HEK293 (cell line): ENCODE results near the gene FUBP1.

Source experiments
- CTCF ChIA-PET: fragments of 350-600 bp; formaldehyde crosslinking; extraction: SDS; loops from one replicate; lab custom pipeline; 2021; ENCODE audit warnings: antibody characterized with exemption; lab: Yijun Ruan, JAX
- POLR2A ChIA-PET: fragments of 300-600 bp; formaldehyde crosslinking; extraction: SDS; loops from one replicate; lab custom pipeline; 2020; ENCODE audit warnings: antibody characterized with exemption, inconsistent platforms; lab: Yijun Ruan, JAX
- H3K27ac ChIP-seq: fragments of 200-500 bp; sonication (Bioruptor generic); 2 replicates; pipeline ENCODE4 v1.5.1; 2014; ENCODE audit warnings: low read depth, low read length, control low read depth, inconsistent platforms; ENCODE audit errors: extremely low read depth
- H3K36me3 ChIP-seq, 2 experiments: fragments of 200-500 bp in 1 of 2; sonication (Bioruptor generic) in 1 of 2; 1 replicate in 1 of 2; 2 replicates in 1 of 2; pipeline ENCODE4 v1.5.1; 2014 to 2017; ENCODE audit warnings: inconsistent platforms in 2 of 2, low read length in 2 of 2; ENCODE audit not compliant: control insufficient read depth in 2 of 2, insufficient read depth in 1 of 2
- H3K4me1 ChIP-seq: fragments of 200-500 bp; sonication (Bioruptor generic); 2 replicates; pipeline ENCODE4 v1.5.1; 2014; ENCODE audit warnings: mild to moderate bottlenecking, low read length, inconsistent platforms; ENCODE audit not compliant: control insufficient read depth, insufficient read depth
- H3K4me3 ChIP-seq: 2 replicates; pipeline ENCODE4 v1.5.1; 2011; ENCODE audit warnings: low read depth, mild to moderate bottlenecking, control low read depth, low read length, moderate library complexity
- H3K9me3 ChIP-seq: fragments of 200-500 bp; sonication (Bioruptor generic); 2 replicates; pipeline ENCODE4 v1.5.1; 2014; ENCODE audit warnings: low read depth, low read length, inconsistent platforms; ENCODE audit not compliant: control insufficient read depth, insufficient read depth
- BCL11B ChIP-seq: fragments of 450-650 bp; formaldehyde crosslinking; IDR thresholded peaks from 2 replicates; pipeline ENCODE4 v1.5.1; 2016; ENCODE audit warnings: low read depth, missing biosample characterization, missing genetic modification characterization
- FEZF1 ChIP-seq: fragments of 450-650 bp; formaldehyde crosslinking; IDR thresholded peaks from 2 replicates; pipeline ENCODE4 v1.5.1; 2016; ENCODE audit warnings: missing biosample characterization, missing genetic modification characterization
- GLIS2 ChIP-seq: fragments of 450-650 bp; formaldehyde crosslinking; IDR thresholded peaks from 2 replicates; pipeline ENCODE4 v1.5.1; 2016; ENCODE audit warnings: missing biosample characterization, missing genetic modification characterization
- IKZF3 ChIP-seq: fragments of 450-650 bp; IDR thresholded peaks from 2 replicates; pipeline ENCODE4 v1.5.0; 2018; ENCODE audit warnings: missing biosample characterization, mild to moderate bottlenecking, missing genetic modification characterization, moderate library complexity
- KLF1 ChIP-seq: fragments of 450-650 bp; formaldehyde crosslinking; IDR thresholded peaks from 2 replicates; pipeline ENCODE4 v1.5.1; 2016; ENCODE audit warnings: missing biosample characterization, missing genetic modification characterization
- SP7 ChIP-seq: fragments of 450-650 bp; formaldehyde crosslinking; IDR thresholded peaks from 2 replicates; pipeline ENCODE4 v1.5.1; 2016; ENCODE audit warnings: missing biosample characterization, missing genetic modification characterization
- ZBTB48 ChIP-seq: fragments of 450-650 bp; formaldehyde crosslinking; IDR thresholded peaks from 2 replicates; pipeline ENCODE4 v1.5.1; 2016; ENCODE audit warnings: missing biosample characterization, missing genetic modification characterization
- ZFP3 ChIP-seq: fragments of 450-650 bp; formaldehyde crosslinking; IDR thresholded peaks from 2 replicates; pipeline ENCODE4 v1.5.1; 2016; ENCODE audit warnings: low read depth, missing biosample characterization, missing genetic modification characterization
- ZFP69B ChIP-seq: fragments of 450-650 bp; formaldehyde crosslinking; IDR thresholded peaks from 2 replicates; pipeline ENCODE4 v1.5.1; 2016; ENCODE audit warnings: missing biosample characterization, missing genetic modification characterization
- ZNF133 ChIP-seq: fragments of 450-650 bp; formaldehyde crosslinking; IDR thresholded peaks from 2 replicates; pipeline ENCODE4 v1.5.1; 2016; ENCODE audit warnings: missing biosample characterization, missing genetic modification characterization
- ZNF239 ChIP-seq: fragments of 450-650 bp; formaldehyde crosslinking; IDR thresholded peaks from 2 replicates; pipeline ENCODE4 v1.5.1; 2016; ENCODE audit warnings: missing biosample characterization, missing genetic modification characterization
- ZNF266 ChIP-seq: fragments of 450-650 bp; formaldehyde crosslinking; IDR thresholded peaks from 2 replicates; pipeline ENCODE4 v1.5.1; 2016; ENCODE audit warnings: missing biosample characterization, missing genetic modification characterization, low read depth
- ZNF433 ChIP-seq: fragments of 450-650 bp; formaldehyde crosslinking; IDR thresholded peaks from 2 replicates; pipeline ENCODE4 v1.5.1; 2016; ENCODE audit warnings: missing biosample characterization, missing genetic modification characterization, low read depth
- ZNF501 ChIP-seq: fragments of 450-650 bp; formaldehyde crosslinking; IDR thresholded peaks from 2 replicates; pipeline ENCODE4 v1.5.1; 2016; ENCODE audit warnings: missing biosample characterization, missing genetic modification characterization
- ZNF621 ChIP-seq: fragments of 450-650 bp; formaldehyde crosslinking; IDR thresholded peaks from 2 replicates; pipeline ENCODE4 v1.5.1; 2017; ENCODE audit warnings: missing biosample characterization, missing genetic modification characterization
- ZNF677 ChIP-seq: fragments of 450-650 bp; IDR thresholded peaks from 2 replicates; pipeline ENCODE4 v1.5.0; 2018; ENCODE audit warnings: missing biosample characterization, mild to moderate bottlenecking, missing genetic modification characterization, moderate library complexity
- ZNF707 ChIP-seq: fragments of 450-650 bp; formaldehyde crosslinking; IDR thresholded peaks from 2 replicates; pipeline ENCODE4 v1.5.1; 2016; ENCODE audit warnings: missing biosample characterization, missing genetic modification characterization
- ZNF843 ChIP-seq: fragments of 450-650 bp; formaldehyde crosslinking; IDR thresholded peaks from 2 replicates; pipeline ENCODE4 v1.5.1; 2016; ENCODE audit warnings: missing biosample characterization, missing genetic modification characterization
- TF ChIP-seq, protein P1 (sequence below): fragments of 450-650 bp; formaldehyde crosslinking; IDR thresholded peaks from 2 replicates; pipeline ENCODE4 v1.5.1; 2016; ENCODE audit warnings: missing biosample characterization, missing genetic modification characterization
- TF ChIP-seq, protein P2 (sequence below): fragments of 450-650 bp; formaldehyde crosslinking; IDR thresholded peaks from 2 replicates; pipeline ENCODE4 v1.5.1; 2016; ENCODE audit warnings: missing biosample characterization, missing genetic modification characterization
- TF ChIP-seq, protein P3 (sequence below): fragments of 450-650 bp; formaldehyde crosslinking; IDR thresholded peaks from 2 replicates; pipeline ENCODE4; 2016; ENCODE audit warnings: missing biosample characterization, missing genetic modification characterization

Gene FUBP1

DNA sequence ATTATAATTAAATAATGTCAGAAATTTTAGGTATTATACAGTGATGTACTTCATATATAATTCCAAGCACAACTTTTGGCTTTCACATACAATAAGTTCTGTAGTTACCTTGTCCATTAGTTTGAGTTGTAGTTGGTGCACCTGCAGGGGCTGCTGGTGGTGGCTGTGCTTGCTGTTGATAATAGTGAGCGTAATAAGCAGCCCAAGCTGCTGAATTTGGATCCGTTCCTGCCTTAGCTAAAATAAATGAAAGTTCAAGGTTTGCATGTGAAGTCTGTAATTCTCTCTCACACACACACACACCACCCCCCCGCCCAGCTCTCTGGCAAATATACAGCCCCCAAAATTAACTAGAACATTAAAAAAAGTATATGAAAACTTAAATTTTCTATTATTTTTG lies 22.4 kb downstream of the FUBP1 start:
- POLR2A ChIA-PET, result interaction anchor here (1.2 kb wide), 1 partner anchor 48 kb away, joined by 3 read pairs; the partner anchor contains the start of gene DNAJB4
- H3K27ac ChIP-seq, result no peak overlapping the region
- H3K4me3 ChIP-seq, result no peak overlapping the region
- TF ChIP-seq ZFP3 (no peak), ZBTB48 (tag by site-specific recombination) (no peak), KLF1 (tag by site-specific recombination) (no peak), ZNF707 (no peak)
- TF ChIP-seq, protein P1, sequence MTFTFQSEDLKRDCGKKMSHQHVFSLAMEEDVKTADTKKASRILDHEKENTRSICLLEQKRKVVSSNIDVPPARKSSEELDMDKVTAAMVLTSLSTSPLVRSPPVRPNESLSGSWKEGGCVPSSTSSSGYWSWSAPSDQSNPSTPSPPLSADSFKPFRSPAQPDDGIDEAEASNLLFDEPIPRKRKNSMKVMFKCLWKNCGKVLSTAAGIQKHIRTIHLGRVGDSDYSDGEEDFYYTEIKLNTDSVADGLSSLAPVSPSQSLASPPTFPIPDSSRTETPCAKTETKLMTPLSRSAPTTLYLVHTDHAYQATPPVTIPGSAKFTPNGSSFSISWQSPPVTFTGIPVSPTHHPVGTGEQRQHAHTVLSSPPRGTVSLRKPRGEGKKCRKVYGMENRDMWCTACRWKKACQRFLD (tag by site-specific recombination), result no peak
- TF ChIP-seq, protein P2, sequence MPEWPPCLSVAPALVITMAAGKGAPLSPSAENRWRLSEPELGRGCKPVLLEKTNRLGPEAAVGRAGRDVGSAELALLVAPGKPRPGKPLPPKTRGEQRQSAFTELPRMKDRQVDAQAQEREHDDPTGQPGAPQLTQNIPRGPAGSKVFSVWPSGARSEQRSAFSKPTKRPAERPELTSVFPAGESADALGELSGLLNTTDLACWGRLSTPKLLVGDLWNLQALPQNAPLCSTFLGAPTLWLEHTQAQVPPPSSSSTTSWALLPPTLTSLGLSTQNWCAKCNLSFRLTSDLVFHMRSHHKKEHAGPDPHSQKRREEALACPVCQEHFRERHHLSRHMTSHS (tag by site-specific recombination), result no peak
- CTCF ChIA-PET, result interaction anchor here (0.8 kb wide), 1 partner anchor 8 kb away, joined by 3 read pairs; no protein-coding TSS in a partner anchor
- H3K4me1 ChIP-seq, result no peaks in the 10 kb centered on the region
- peaks cover 84 to 98% of the 10 kb centered on the region in 2 experiments for H3K36me3 ChIP-seq
- H3K9me3 ChIP-seq, result no peaks in the 10 kb centered on the region

DNA sequence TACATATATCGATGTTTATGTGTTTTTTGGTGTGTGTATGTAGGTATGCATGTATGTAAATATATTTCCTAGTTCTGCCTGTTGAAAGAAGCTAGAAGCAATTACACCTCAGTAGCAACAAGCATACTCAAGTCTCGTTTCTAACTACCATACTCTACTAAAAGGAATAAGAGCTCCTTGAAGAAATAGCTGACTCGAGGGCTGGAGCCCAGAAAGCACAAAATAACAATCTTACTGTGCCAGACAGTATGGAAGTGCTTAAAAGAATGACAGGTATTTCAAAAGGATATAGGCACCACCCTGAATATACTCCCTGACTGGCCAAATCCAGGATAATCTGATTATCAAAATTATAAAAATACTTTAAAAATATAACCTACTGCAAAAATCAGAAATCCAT lies 23.2 kb downstream of the FUBP1 start:
- no peak overlapping the region for H3K4me3 ChIP-seq
- no peak for TF ChIP-seq ZFP69B
- no peaks in the 10 kb centered on the region for H3K4me1 ChIP-seq
- CTCF ChIA-PET, result interaction anchor here (0.6 to 0.8 kb wide), 3 partner anchors 9 to 159 kb away, joined by 3 read pairs; no protein-coding TSS in a partner anchor
- POLR2A ChIA-PET, result interaction anchor here (1.0 kb wide), 1 partner anchor 23 kb away, joined by 4 read pairs; the partner anchor contains the start of gene FUBP1
- no peak overlapping the region for H3K27ac ChIP-seq
- peaks cover 88 to 98% of the 10 kb centered on the region in 2 experiments for H3K36me3 ChIP-seq
- no peaks in the 10 kb centered on the region for H3K9me3 ChIP-seq

DNA sequence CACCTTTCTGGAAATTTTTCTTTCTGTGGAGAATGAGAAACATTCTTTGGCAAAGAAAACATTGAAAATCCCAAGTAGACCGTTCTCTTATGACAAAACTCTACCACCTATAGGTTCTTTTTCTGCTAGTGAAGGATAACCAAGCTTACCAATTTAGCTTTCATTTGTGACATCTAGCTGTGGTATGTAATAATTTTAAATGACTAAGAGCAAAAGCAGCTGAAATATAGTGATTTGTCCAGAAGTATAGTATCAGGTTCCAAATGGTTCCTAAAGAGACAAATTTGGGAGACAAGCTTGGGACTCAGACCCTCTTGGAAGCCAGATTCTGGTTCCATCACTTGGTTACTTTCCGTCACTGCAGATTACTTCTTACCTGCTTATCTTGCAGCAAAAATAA lies 24.4 kb downstream of the FUBP1 start:
- Histone ChIP-seq H3K36me3 (peaks cover 86 to 98% of the 10 kb centered on the region in 2 experiments), H3K9me3 (no peaks in the 10 kb centered on the region), H3K4me1 (no peaks in the 10 kb centered on the region), H3K27ac (no peak overlapping the region), H3K4me3 (no peak overlapping the region)
- TF ChIP-seq ZNF501 (tag by site-specific recombination), result no peak
- TF ChIP-seq ZNF843, result no peak
- TF ChIP-seq GLIS2 (tag by site-specific recombination), result no peak
- TF ChIP-seq SP7 (tag by site-specific recombination), result no peak
- no peak for TF ChIP-seq ZNF239 (tag by site-specific recombination)
- no peak for TF ChIP-seq BCL11B (tag by site-specific recombination)
- TF ChIP-seq IKZF3 (tag by site-specific recombination), result no peak
- no peak for TF ChIP-seq ZNF133 (tag by site-specific recombination)
- TF ChIP-seq ZNF266 (tag by site-specific recombination), result no peak
- no peak for TF ChIP-seq ZNF433
- TF ChIP-seq FEZF1 (tag by site-specific recombination), result no peak
- TF ChIP-seq, protein P3, sequence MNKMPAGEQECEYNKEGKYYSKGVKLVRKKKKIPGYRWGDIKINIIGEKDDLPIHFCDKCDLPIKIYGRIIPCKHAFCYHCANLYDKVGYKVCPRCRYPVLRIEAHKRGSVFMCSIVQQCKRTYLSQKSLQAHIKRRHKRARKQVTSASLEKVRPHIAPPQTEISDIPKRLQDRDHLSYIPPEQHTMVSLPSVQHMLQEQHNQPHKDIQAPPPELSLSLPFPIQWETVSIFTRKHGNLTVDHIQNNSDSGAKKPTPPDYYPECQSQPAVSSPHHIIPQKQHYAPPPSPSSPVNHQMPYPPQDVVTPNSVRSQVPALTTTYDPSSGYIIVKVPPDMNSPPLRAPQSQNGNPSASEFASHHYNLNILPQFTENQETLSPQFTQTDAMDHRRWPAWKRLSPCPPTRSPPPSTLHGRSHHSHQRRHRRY (tag by site-specific recombination), result no peak
- TF ChIP-seq ZNF621 (tag by site-specific recombination), result no peak
- TF ChIP-seq ZNF677, result no peak
- ChIA-PET CTCF (no interaction called here), POLR2A (no interaction called here)
